ENCODE measurements around the gene BAX. TPM values are rescaled to one million over a fixed set of nuclear protein-coding genes. Genes with fewer than 3 reads are reported as not detected.
"Not testable (repeated sequence)": the region's sequence is repeated elsewhere in the genome, so short reads cannot be mapped to it uniquely, and the experiment has no call there.

BAX gene
- total RNA-seq: 27.1 TPM
- 10 to 100 TPM; 33.9 to 52.4 (median 44.7) TPM for polyA plus RNA-seq (ENCODE audit: insufficient read depth in 1 of 8, insufficient read length in 8 of 8, low replicate concordance in 1 of 8)
- long read RNA-seq, donor 1, partial matches to known transcripts: 0 of 5 reads
- long read RNA-seq, donor 1, other reads (novel, unspliced or antisense): 0 of 5 reads
- long read RNA-seq, donor 2, partial matches to known transcripts: 0 of 2 reads
- long read RNA-seq, donor 2, other reads (novel, unspliced or antisense): 0 of 2 reads
- long read RNA-seq, donor 3, transcript BAX-202 (6 exons, 793 nt): major isoform, 12 of 15 reads
- long read RNA-seq, donor 3, partial matches to known transcripts: 0 of 15 reads
- long read RNA-seq, donor 3, other reads (novel, unspliced or antisense): 0 of 15 reads
- long read RNA-seq, donor 4, transcript BAX-202 (6 exons, 793 nt): major isoform, 23 of 28 reads
- long read RNA-seq, donor 4, partial matches to known transcripts: 0 of 28 reads
- long read RNA-seq, donor 4, other reads (novel, unspliced or antisense): 0 of 28 reads
- long read RNA-seq, donor 5, transcript BAX-202 (6 exons, 793 nt): major isoform, 28 of 35 reads
- long read RNA-seq, donor 5, partial matches to known transcripts: 0 of 35 reads
- long read RNA-seq, donor 5, other reads (novel, unspliced or antisense): 0 of 35 reads
- long read RNA-seq, donor 6, transcript BAX-202 (6 exons, 793 nt): major isoform, 25 of 29 reads
- long read RNA-seq, donor 6, partial matches to known transcripts: 0 of 29 reads
- long read RNA-seq, donor 6, other reads (novel, unspliced or antisense): 0 of 29 reads
- long read RNA-seq, donor 7, transcript BAX-202 (6 exons, 793 nt): major isoform, 11 of 15 reads
- long read RNA-seq, donor 7, partial matches to known transcripts: 0 of 15 reads
- long read RNA-seq, donor 7, other reads (novel, unspliced or antisense): 0 of 15 reads
- long read RNA-seq, donor 8, transcript BAX-202 (6 exons, 793 nt): major isoform, 14 of 17 reads
- long read RNA-seq, donor 8, partial matches to known transcripts: 0 of 17 reads
- long read RNA-seq, donor 8, other reads (novel, unspliced or antisense): 0 of 17 reads
- long read RNA-seq, donor 9, transcript BAX-202 (6 exons, 793 nt): major isoform, 6 of 6 reads
- long read RNA-seq, donor 9, partial matches to known transcripts: 0 of 6 reads
- long read RNA-seq, donor 9, other reads (novel, unspliced or antisense): 0 of 6 reads
- long read RNA-seq, donor 10, transcript BAX-202 (6 exons, 793 nt): major isoform, 15 of 22 reads
- long read RNA-seq, donor 10, partial matches to known transcripts: 0 of 22 reads
- long read RNA-seq, donor 10, other reads (novel, unspliced or antisense): 0 of 22 reads
- long read RNA-seq, donor 11, partial matches to known transcripts: 0 of 9 reads
- long read RNA-seq, donor 11, other reads (novel, unspliced or antisense): 0 of 9 reads

DNA sequence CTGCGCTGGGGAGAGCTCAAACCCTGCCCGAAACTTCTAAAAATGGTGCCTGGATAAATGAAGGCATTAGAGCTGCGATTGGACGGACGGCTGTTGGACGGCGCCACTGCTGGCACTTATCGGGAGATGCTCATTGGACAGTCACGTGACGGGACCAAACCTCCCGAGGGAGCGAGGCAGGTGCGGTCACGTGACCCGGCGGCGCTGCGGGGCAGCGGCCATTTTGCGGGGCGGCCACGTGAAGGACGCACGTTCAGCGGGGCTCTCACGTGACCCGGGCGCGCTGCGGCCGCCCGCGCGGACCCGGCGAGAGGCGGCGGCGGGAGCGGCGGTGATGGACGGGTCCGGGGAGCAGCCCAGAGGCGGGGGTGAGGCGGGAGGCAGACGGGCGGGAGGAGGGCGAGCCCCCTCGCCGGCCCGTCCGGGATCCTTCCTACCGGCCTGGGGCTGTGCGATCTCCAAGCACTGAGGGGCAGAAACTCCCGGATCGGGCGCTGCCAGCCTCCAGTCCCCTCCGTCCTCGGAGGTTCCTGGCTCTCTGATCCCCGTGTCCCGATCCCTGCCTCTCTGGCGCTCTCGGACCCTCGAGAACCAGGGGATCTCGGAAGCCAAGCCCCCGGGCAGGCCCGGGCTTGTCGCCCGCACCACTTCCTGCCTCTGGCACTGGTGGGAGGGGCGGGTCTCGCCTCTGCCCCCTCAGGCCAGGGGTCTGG is at the start of gene BAX:
Gene BAX, plus strand, starts transcription at position 281 of the 713 bp plus-strand sequence. Its CDS starts 54 bp downstream, at position 335.
- DNase-seq: peak; percentile 98
- H3K36me3 ChIP-seq (ENCODE audit: control insufficient read depth, insufficient read depth, low read length): peaks cover 6% of the 10 kb centered on the region
- peak within 1 kb of the TSS; percentile 86 for H3K27ac ChIP-seq (ENCODE audit: low read length)
- peak within 1 kb of the TSS; percentile 87 for H3K4me3 ChIP-seq (ENCODE audit: low read length)
- H3K9me3 ChIP-seq (replicated peaks; ENCODE audit: control insufficient read depth, low read depth, low read length): no peaks in the 10 kb centered on the region
- H3K27me3 ChIP-seq (ENCODE audit: control insufficient read depth, insufficient read depth, low read length): no peaks in the 10 kb centered on the region
- peaks cover 17% of the 10 kb centered on the region for H3K4me1 ChIP-seq (ENCODE audit: control insufficient read depth, insufficient read depth, low read length)
- WGBS (ENCODE audit: insufficient coverage): under 1% methylated on average over 67 of the region's 71 CpGs

- WGBS (ENCODE audit: insufficient coverage): 95% methylated on average over 10 of the region's 14 CpGs
- Histone ChIP-seq H3K9me3 (replicated peaks; ENCODE audit: control insufficient read depth, low read depth, low read length) (no peaks in the 10 kb centered on the region), H3K27me3 (ENCODE audit: control insufficient read depth, insufficient read depth, low read length) (no peaks in the 10 kb centered on the region), H3K36me3 (ENCODE audit: control insufficient read depth, insufficient read depth, low read length) (peaks cover 71% of the 10 kb centered on the region), H3K27ac (ENCODE audit: low read length) (no peak overlapping the region), H3K4me1 (ENCODE audit: control insufficient read depth, insufficient read depth, low read length) (peaks cover 14% of the 10 kb centered on the region), H3K4me3 (ENCODE audit: low read length) (no peak overlapping the region)
- no peak for DNase-seq
These were observed 49.0 kb upstream of the BAX start for GRCh38 chr19:48905664-48906063.

- H3K27me3 ChIP-seq (ENCODE audit: control insufficient read depth, insufficient read depth, low read length): no peaks in the 10 kb centered on the region
- no peak for DNase-seq
- no peaks in the 10 kb centered on the region for H3K9me3 ChIP-seq (replicated peaks; ENCODE audit: control insufficient read depth, low read depth, low read length)
- H3K36me3 ChIP-seq (ENCODE audit: control insufficient read depth, insufficient read depth, low read length): peaks cover 76% of the 10 kb centered on the region
- peaks cover 8% of the 10 kb centered on the region for H3K4me1 ChIP-seq (ENCODE audit: control insufficient read depth, insufficient read depth, low read length)
- H3K27ac ChIP-seq (ENCODE audit: low read length): no peak overlapping the region
- H3K4me3 ChIP-seq (ENCODE audit: low read length): no peak overlapping the region
- WGBS (ENCODE audit: insufficient coverage): 90% methylated on average over 2 of the region's 10 CpGs
These were observed 48.4 kb upstream of the BAX start for GRCh38 chr19:48906324-48906723.

- Histone ChIP-seq H3K27me3 (ENCODE audit: control insufficient read depth, insufficient read depth, low read length) (no peaks in the 10 kb centered on the region), H3K9me3 (replicated peaks; ENCODE audit: control insufficient read depth, low read depth, low read length) (no peaks in the 10 kb centered on the region), H3K4me3 (ENCODE audit: low read length) (no peak overlapping the region), H3K4me1 (ENCODE audit: control insufficient read depth, insufficient read depth, low read length) (peaks cover under 1% of the 10 kb centered on the region), H3K27ac (ENCODE audit: low read length) (no peak overlapping the region), H3K36me3 (ENCODE audit: control insufficient read depth, insufficient read depth, low read length) (peaks cover 78% of the 10 kb centered on the region)
- no peak for DNase-seq
- WGBS (ENCODE audit: insufficient coverage): 90% methylated on average over 12 of the region's 14 CpGs
These were observed 47.0 kb upstream of the BAX start for GRCh38 chr19:48907671-48908070.

DNA sequence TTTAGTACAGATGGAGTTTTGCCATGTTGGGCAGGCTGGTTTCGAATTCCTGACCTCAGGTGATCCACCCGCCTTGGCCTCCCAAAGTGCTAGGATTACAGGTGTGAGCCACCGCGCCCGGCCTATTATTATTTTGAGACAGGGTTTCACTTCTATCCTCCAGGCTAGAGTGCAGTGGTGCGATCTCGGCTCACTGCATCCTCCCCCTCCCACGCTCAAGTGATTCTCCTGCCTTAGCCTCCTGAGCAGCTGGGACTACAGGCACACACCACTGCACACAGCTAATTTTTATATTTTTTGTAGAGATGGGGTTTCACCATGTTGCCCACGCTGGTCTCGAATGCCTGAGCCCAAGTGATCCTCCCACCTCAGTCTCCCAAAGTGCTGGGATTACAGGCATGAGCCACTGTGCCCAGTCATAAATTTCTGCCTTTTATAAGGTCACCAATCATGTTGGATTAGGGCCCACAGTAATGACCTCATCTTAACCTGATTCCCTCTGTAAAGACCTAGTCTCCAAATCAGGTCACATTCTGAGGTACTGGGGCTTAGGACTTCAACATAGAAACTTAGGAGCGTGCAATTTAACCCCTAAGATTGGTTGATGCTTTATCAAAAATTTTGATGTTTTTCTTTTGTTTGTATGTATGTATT is 45.1 kb upstream of the BAX start:
- 100% methylated on average over 5 of the region's 11 CpGs for WGBS (ENCODE audit: insufficient coverage)
- not testable (repeated sequence) for DNase-seq

DNA sequence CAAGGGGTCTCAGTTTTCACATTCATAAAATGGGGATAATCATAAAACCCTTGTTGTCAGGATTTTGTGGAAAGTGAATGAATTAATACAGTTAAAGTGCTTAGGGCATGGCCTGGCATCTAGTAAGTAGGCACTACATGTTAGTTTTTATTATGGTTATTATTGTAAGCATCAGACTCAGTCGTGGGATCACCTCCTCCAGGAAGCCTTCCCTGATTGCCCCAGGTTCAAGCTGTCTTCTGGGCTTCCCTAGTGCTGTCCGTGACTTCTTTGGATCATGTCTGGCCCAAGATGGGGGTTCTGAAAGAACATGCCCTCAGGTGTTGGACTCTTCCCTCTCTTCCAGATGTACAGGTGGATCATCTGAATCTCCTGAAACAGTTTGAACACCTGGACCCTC is 43.9 kb upstream of the BAX start:
- H3K4me3 ChIP-seq (ENCODE audit: low read length): no peak overlapping the region
- H3K27ac ChIP-seq (ENCODE audit: low read length): no peak overlapping the region
- no peak for DNase-seq
- H3K27me3 ChIP-seq (ENCODE audit: control insufficient read depth, insufficient read depth, low read length): no peaks in the 10 kb centered on the region
- H3K36me3 ChIP-seq (ENCODE audit: control insufficient read depth, insufficient read depth, low read length): peaks cover 86% of the 10 kb centered on the region
- no peaks in the 10 kb centered on the region for H3K4me1 ChIP-seq (ENCODE audit: control insufficient read depth, insufficient read depth, low read length)
- no peaks in the 10 kb centered on the region for H3K9me3 ChIP-seq (replicated peaks; ENCODE audit: control insufficient read depth, low read depth, low read length)
- WGBS (ENCODE audit: insufficient coverage): 93% methylated on average over 2 of the region's 2 CpGs

More for the DNA sequence above, 45.1 kb upstream of the BAX start:
- H3K9me3 ChIP-seq (replicated peaks; ENCODE audit: control insufficient read depth, low read depth, low read length); H3K27me3 ChIP-seq (ENCODE audit: control insufficient read depth, insufficient read depth, low read length); H3K4me1 ChIP-seq (ENCODE audit: control insufficient read depth, insufficient read depth, low read length); H3K4me3 ChIP-seq (ENCODE audit: low read length): not testable (repeated sequence)
- Histone ChIP-seq H3K36me3 (ENCODE audit: control insufficient read depth, insufficient read depth, low read length) (peaks cover 88% of the 10 kb centered on the region), H3K27ac (ENCODE audit: low read length) (peak overlapping the region; percentile 20)

- Histone ChIP-seq H3K27me3 (ENCODE audit: control insufficient read depth, insufficient read depth, low read length) (no peaks in the 10 kb centered on the region), H3K27ac (ENCODE audit: low read length) (no peak overlapping the region), H3K4me3 (ENCODE audit: low read length) (no peak overlapping the region), H3K9me3 (replicated peaks; ENCODE audit: control insufficient read depth, low read depth, low read length) (no peaks in the 10 kb centered on the region), H3K4me1 (ENCODE audit: control insufficient read depth, insufficient read depth, low read length) (no peaks in the 10 kb centered on the region), H3K36me3 (ENCODE audit: control insufficient read depth, insufficient read depth, low read length) (peaks cover 80% of the 10 kb centered on the region)
- WGBS (ENCODE audit: insufficient coverage): 79% methylated on average over 2 of the region's 9 CpGs
- DNase-seq: no peak
These were observed 41.4 kb upstream of the BAX start for GRCh38 chr19:48913114-48913889.

- Histone ChIP-seq H3K27ac (ENCODE audit: low read length) (no peak overlapping the region), H3K4me1 (ENCODE audit: control insufficient read depth, insufficient read depth, low read length) (no peaks in the 10 kb centered on the region), H3K36me3 (ENCODE audit: control insufficient read depth, insufficient read depth, low read length) (peaks cover 82% of the 10 kb centered on the region), H3K27me3 (ENCODE audit: control insufficient read depth, insufficient read depth, low read length) (no peaks in the 10 kb centered on the region), H3K4me3 (ENCODE audit: low read length) (no peak overlapping the region), H3K9me3 (replicated peaks; ENCODE audit: control insufficient read depth, low read depth, low read length) (no peaks in the 10 kb centered on the region)
- DNase-seq: no peak
- WGBS (ENCODE audit: insufficient coverage): 87% methylated on average over 5 of the region's 8 CpGs
These were observed 40.5 kb upstream of the BAX start for GRCh38 chr19:48914181-48914580.

All from muscle of leg (tissue), 16 donors.